H1 (cell line): Measurements from ENCODE around the gene TAC4. TPM values are rescaled to one million over a fixed set of nuclear protein-coding genes. Genes with fewer than 3 reads are reported as not detected.
A peak's percentile ranks its signal among the peaks of the same experiment; 100 is the strongest.

ENCODE experiments used
- CTCF ChIA-PET: fragments of 300-600 bp; sonication (Branson Sonifier 250); formaldehyde crosslinking; loops from one replicate; lab custom pipeline; 2021; ENCODE audit not compliant: partially characterized antibody; lab: Charles Lee
- POLR2A ChIA-PET: fragments of 300-600 bp; sonication (Branson Sonifier 250); formaldehyde crosslinking; loops from one replicate; lab custom pipeline; 2021; ENCODE audit warnings: inconsistent platforms; ENCODE audit not compliant: partially characterized antibody; lab: Charles Lee
- DNase-seq, 2 experiments: peaks; one replicate each; pipeline versions ENCODE4 v3.0.0 to v3.0.0-alpha.2; 2010 to 2022; ENCODE audit warnings: low spot score in 2 of 2, low read depth in 1 of 2, mixed read lengths in 1 of 2
- FAIRE-seq: peaks from 2 replicates; lab custom pipeline; 2011; peaks lifted over from hg19 to GRCh38; lab: Jason Lieb, UNC
- H2AFZ ChIP-seq: 2 replicates; pipeline ENCODE4 v1.8.1; 2012; ENCODE audit warnings: low read length, inconsistent platforms
- H2AK5ac ChIP-seq: 2 replicates; pipeline ENCODE4 v1.6.1; 2013; ENCODE audit warnings: low read depth, low read length
- H2BK120ac ChIP-seq: replicated peaks from 2 replicates; pipeline ENCODE3; 2013; ENCODE audit warnings: low read depth, low read length, inconsistent platforms
- H2BK12ac ChIP-seq: 2 replicates; pipeline ENCODE4 v1.6.1; 2013; ENCODE audit warnings: low read depth, low read length
- H2BK15ac ChIP-seq: 2 replicates; pipeline ENCODE4 v1.6.1; 2013; ENCODE audit warnings: low read length
- H2BK20ac ChIP-seq: 2 replicates; pipeline ENCODE4 v1.6.1; 2013; ENCODE audit warnings: low read length
- H2BK5ac ChIP-seq: 2 replicates; pipeline ENCODE4 v1.6.1; 2013; ENCODE audit warnings: low read depth, low read length
- H3K14ac ChIP-seq: 2 replicates; pipeline ENCODE4 v1.6.1; 2013; ENCODE audit warnings: inconsistent platforms; ENCODE audit not compliant: insufficient read length
- H3K18ac ChIP-seq: 2 replicates; pipeline ENCODE4 v1.6.1; 2013; ENCODE audit warnings: low read length; ENCODE audit errors: extremely low read depth
- H3K23ac ChIP-seq: 2 replicates; pipeline ENCODE4 v1.6.1; 2013; ENCODE audit warnings: inconsistent platforms; ENCODE audit not compliant: insufficient read length
- H3K23me2 ChIP-seq: 2 replicates; pipeline ENCODE4 v1.6.1; 2013; ENCODE audit warnings: low read depth, low read length
- H3K27ac ChIP-seq: 2 replicates; pipeline ENCODE4 v1.6.1; 2011; ENCODE audit warnings: low read depth, low read length, inconsistent platforms
- H3K27me3 ChIP-seq, 4 experiments: replicated peaks in 1 of 4; 1 replicate in 1 of 4; 2 replicates in 3 of 4; pipeline versions ENCODE4 v1.6.1 to v1.8.1; 2011 to 2013; ENCODE audit warnings: low read length in 3 of 4, mild to moderate bottlenecking in 3 of 4, inconsistent platforms in 2 of 4, mixed read lengths in 2 of 4, moderate library complexity in 1 of 4; ENCODE audit not compliant: control insufficient read depth in 3 of 4, insufficient read depth in 3 of 4; ENCODE audit errors: extremely low read depth in 1 of 4
- H3K36me3 ChIP-seq, 4 experiments: 2 replicates each; pipeline versions ENCODE4 v1.6.1 to v1.8.1; 2011 to 2013; ENCODE audit warnings: mild to moderate bottlenecking in 4 of 4, low read length in 3 of 4, moderate library complexity in 2 of 4, control low read depth in 1 of 4, inconsistent platforms in 1 of 4; ENCODE audit not compliant: insufficient read depth in 4 of 4, control insufficient read depth in 2 of 4
- H3K4ac ChIP-seq: replicated peaks from 2 replicates; pipeline ENCODE3; 2013; ENCODE audit warnings: low read length, low read depth, mixed read lengths, inconsistent platforms; ENCODE audit not compliant: insufficient read length
- H3K4me1 ChIP-seq, 4 experiments: replicated peaks in 1 of 4; 1 replicate in 1 of 4; 2 replicates in 3 of 4; pipeline versions ENCODE4 v1.6.1 to v1.8.1; 2011 to 2013; ENCODE audit warnings: low read length in 3 of 4, inconsistent platforms in 2 of 4, mixed read lengths in 1 of 4; ENCODE audit not compliant: insufficient read depth in 4 of 4, control insufficient read depth in 3 of 4
- H3K4me2 ChIP-seq, 2 experiments: 2 replicates each; pipeline versions ENCODE4 v1.6.1 to v1.8.1; 2011 to 2013; ENCODE audit warnings: low read depth in 2 of 2, low read length in 2 of 2, control low read depth in 1 of 2, inconsistent platforms in 1 of 2, mild to moderate bottlenecking in 1 of 2; ENCODE audit not compliant: insufficient read depth in 1 of 2
- H3K4me3 ChIP-seq, 4 experiments: fragments of 200-600, 300-600 bp in 1 of 4; sonication (generic), shearing (Covaris generic), sonication (Bioruptor Twin) in 1 of 4; 2 replicates each; pipeline versions ENCODE4 v1.5.1 to v1.8.1; 2011 to 2016; ENCODE audit warnings: low read length in 4 of 4, low read depth in 3 of 4, control low read depth in 2 of 4, inconsistent platforms in 2 of 4, mild to moderate bottlenecking in 2 of 4, mixed read lengths in 1 of 4, moderate library complexity in 1 of 4; ENCODE audit not compliant: insufficient read depth in 2 of 4; ENCODE audit errors: extremely low read depth in 1 of 4
- H3K56ac ChIP-seq: replicated peaks from 2 replicates; pipeline ENCODE3; 2013; ENCODE audit warnings: low read depth, mild to moderate bottlenecking, mixed read lengths, low read length, inconsistent platforms; ENCODE audit not compliant: insufficient read length
- H3K79me1 ChIP-seq: 2 replicates; pipeline ENCODE4 v1.6.1; 2013; ENCODE audit warnings: low read depth, low read length, control low read depth
- H3K79me2 ChIP-seq, 2 experiments: 2 replicates each; pipeline versions ENCODE4 v1.6.1 to v1.8.1; 2012 to 2013; ENCODE audit warnings: low read length in 2 of 2, mild to moderate bottlenecking in 2 of 2, inconsistent platforms in 1 of 2; ENCODE audit not compliant: insufficient read depth in 2 of 2, control insufficient read depth in 1 of 2
- H3K9ac ChIP-seq, 4 experiments: replicated peaks in 1 of 4; 1 replicate in 1 of 4; 2 replicates in 3 of 4; pipeline versions ENCODE4 v1.6.1 to v1.8.1; 2011 to 2013; ENCODE audit warnings: low read depth in 3 of 4, low read length in 3 of 4, control low read depth in 2 of 4, mild to moderate bottlenecking in 2 of 4, moderate library complexity in 2 of 4, inconsistent platforms in 1 of 4; ENCODE audit errors: extremely low read depth in 1 of 4
- H3K9me3 ChIP-seq, 2 experiments: 2 replicates each; pipeline versions ENCODE4 v1.6.1 to v1.8.1; 2012 to 2013; ENCODE audit warnings: mild to moderate bottlenecking in 2 of 2, moderate library complexity in 2 of 2, control low read depth in 1 of 2, inconsistent platforms in 1 of 2, low read depth in 1 of 2, low read length in 1 of 2, mixed read lengths in 1 of 2; ENCODE audit not compliant: insufficient read depth in 2 of 2
- H4K20me1 ChIP-seq, 2 experiments: replicated peaks in 1 of 2; 2 replicates each; pipeline versions ENCODE3 to v1.8.1; 2011 to 2013; ENCODE audit warnings: inconsistent platforms in 2 of 2, low read length in 2 of 2, mild to moderate bottlenecking in 1 of 2; ENCODE audit not compliant: insufficient read depth in 2 of 2, control insufficient read depth in 1 of 2
- H4K5ac ChIP-seq: 2 replicates; pipeline ENCODE4 v1.6.1; 2013; ENCODE audit warnings: low read length, low read depth, mixed read lengths, inconsistent platforms; ENCODE audit not compliant: insufficient read length
- H4K8ac ChIP-seq: 2 replicates; pipeline ENCODE4 v1.8.0; 2013; ENCODE audit warnings: mild to moderate bottlenecking, moderate library complexity, low read length, inconsistent platforms; ENCODE audit not compliant: insufficient read depth; ENCODE audit errors: extremely low read depth
- H4K91ac ChIP-seq: replicated peaks from 2 replicates; pipeline ENCODE3; 2013; ENCODE audit warnings: low read length, mixed read lengths, inconsistent platforms; ENCODE audit not compliant: insufficient read length
- CEBPB ChIP-seq: IDR thresholded peaks from 2 replicates; pipeline ENCODE4 v1.6.1; 2012; ENCODE audit warnings: low read depth, low read length
- WGBS, 2 experiments: shearing (Covaris generic) in 1 of 2; methylation state at CpG; one replicate each; pipeline versions ENCODE4 v1.1.6 to v1.1.7; 2013 to 2015; ENCODE audit warnings: low lambda C conversion rate in 2 of 2, mixed read lengths in 2 of 2, inconsistent platforms in 1 of 2, low coverage in 1 of 2, missing lambda C conversion rate in 1 of 2; ENCODE audit not compliant: insufficient replicate concordance in 2 of 2, insufficient coverage in 1 of 2, insufficient read length in 1 of 2; ENCODE audit errors: extremely low coverage in 1 of 2, missing lambda C conversion rate in 1 of 2; 5-methylcytosine and 5-hydroxymethylcytosine counted together
- polyA plus RNA-seq, 7 experiments: library from polyadenylated mRNA; depleted of rRNA in 3 of 7; stranded (reverse) in 5 of 7; unstranded in 2 of 7; fragments of >200 nt in 5 of 7; fragments of 200-250 nt in 2 of 7; gene quantifications; 1 replicate in 5 of 7; 2 replicates in 1 of 7; 4 replicates in 1 of 7; pipeline versions ENCODE4 v1.2.1 to v1.2.3, GENCODE V29; 2011 to 2013; ENCODE audit warnings: missing spikeins in 2 of 7, mixed read lengths in 2 of 7
- total RNA-seq: library from RNA; stranded (reverse); fragmentation: NEBNext Ultra II Directional; extraction: Animal tissue kit (Norgen Biotek cat#: 25700); gene quantifications from 2 replicates; pipeline ENCODE4 v1.2.1, GENCODE V29; 2021

TAC4 gene
- total and polyA plus RNA-seq, 2 of the 8 experiments (the other 6 are each of a cell fraction or from before 2014, with no cell fraction given): 0.15 TPM; not detected in 1

- H3K9ac ChIP-seq: no peak overlapping the region
- H4K5ac ChIP-seq: no peak overlapping the region
- no peak overlapping the region for H3K56ac ChIP-seq
- H3K27ac ChIP-seq: no peak overlapping the region
- H3K23ac ChIP-seq: no peak overlapping the region
- H2BK15ac ChIP-seq: peak overlapping the region; percentile 96
- no peaks in the 10 kb centered on the region for H3K27me3 ChIP-seq
- H3K36me3 ChIP-seq: no peaks in the 10 kb centered on the region
- peak overlapping the region; percentile 36 for H4K91ac ChIP-seq
- no peak overlapping the region for H3K14ac ChIP-seq
- no peak overlapping the region; a peak in 1 of 4 replicates for H3K4me2 ChIP-seq
- H3K18ac ChIP-seq: no peak overlapping the region
- H3K4me1 ChIP-seq: peaks cover 0 to 19% (median 16%) of the 10 kb centered on the region in 4 experiments; a peak in 6 of 7 replicates
- POLR2A ChIA-PET: no interaction called here
- H2BK20ac ChIP-seq: peak overlapping the region; percentile 98
- no peaks in the 10 kb centered on the region for H3K79me2 ChIP-seq
- H3K9me3 ChIP-seq: no peaks in the 10 kb centered on the region
- peaks cover 5% of the 10 kb centered on the region; the same call in 1 of the 2 replicates for H3K23me2 ChIP-seq
- no peak for TF ChIP-seq CEBPB
- 80% methylated on average over 11 of the region's 11 CpGs; no CpG with 5 or more reads in 1 of the 2 experiments for WGBS, 2 experiments
- H2AFZ ChIP-seq: no peak overlapping the region
- no peak overlapping the region for H4K8ac ChIP-seq
- H2BK120ac ChIP-seq: no peak overlapping the region
- no peaks in the 10 kb centered on the region for H4K20me1 ChIP-seq
- no peak overlapping the region for H3K4ac ChIP-seq
- peak overlapping the region; percentile 98; the same call in 1 of the 2 replicates for H2BK12ac ChIP-seq
- H3K79me1 ChIP-seq: no peaks in the 10 kb centered on the region
- CTCF ChIA-PET: interaction anchor here (0.9 to 13.4 kb wide), 8 partner anchors 8 to 124 kb away, joined by 3 to 217 read pairs (median 4); partner anchors contain the start of gene DLX3
- H3K4me3 ChIP-seq: no peak overlapping the region
- no peak for FAIRE-seq
- no peak for DNase-seq
- H2BK5ac ChIP-seq: peak overlapping the region; percentile 52; the same call in 1 of the 2 replicates
- peak overlapping the region; percentile 97 for H2AK5ac ChIP-seq
Observed at GRCh38 chr17:49870298-49870697, 22.4 kb upstream of the TAC4 start.
